Colonic mucosa (tissue), 4 donors: ENCODE measurements around the gene HSPB1. TPM values are rescaled to one million over a fixed set of nuclear protein-coding genes. Genes with fewer than 3 reads are reported as not detected.
"Not testable (repeated sequence)": the region's sequence is repeated elsewhere in the genome, so short reads cannot be mapped to it uniquely, and the experiment has no call there.

Experiments used
- DNase-seq: peaks from one replicate; pipeline ENCODE4 v3.0.0-alpha.2; 2020
- H3K27ac ChIP-seq: fragments of 200-600 bp; one replicate; pipeline ENCODE4 v1.8.0; 2021
- H3K27me3 ChIP-seq: fragments of 200-600 bp; one replicate; pipeline ENCODE4 v1.8.0; 2021
- H3K36me3 ChIP-seq: fragments of 200-600 bp; one replicate; pipeline ENCODE4 v1.8.0; 2021
- H3K4me1 ChIP-seq: fragments of 200-600 bp; one replicate; pipeline ENCODE4 v1.8.0; 2021; ENCODE audit warnings: mild to moderate bottlenecking
- H3K4me3 ChIP-seq: fragments of 200-600 bp; one replicate; pipeline ENCODE4 v1.8.0; 2021
- H3K9ac ChIP-seq, 2 donors: one replicate each; pipeline ENCODE4 v1.7.0; 2013; ENCODE audit warnings: control low read depth in 2 of 2, low read depth in 2 of 2, low read length in 2 of 2
- H3K9me3 ChIP-seq: fragments of 200-600 bp; one replicate; pipeline ENCODE4 v1.8.0; 2021
- CTCF ChIP-seq: fragments of 200-600 bp; IDR thresholded peaks from one replicate; pipeline ENCODE4 v1.8.0; 2022; ENCODE audit warnings: antibody characterized with exemption, mild to moderate bottlenecking
- intact Hi-C: fragments of 100-400 bp; cut with DNase I; formaldehyde crosslinking; loops from one replicate; pipeline ENCODE4 v1.14.1; 2022
- total RNA-seq, 2 donors: library from RNA; stranded (reverse); fragmentation: NEBNext Ultra II Directional in 1 of 2; extraction: Animal tissue kit (Norgen Biotek cat#: 25700) in 1 of 2; gene quantifications; one replicate each; pipeline ENCODE4 v1.2.1, GENCODE V29; 2021
- donor health status: healthy.
- donor health status: DM: no; HTN: no; CAD: no.
- donor health status: DM: no; HTN: no; CAD: no.

The HSPB1 gene
- total RNA-seq, 2 donors from 2014 or later, result 539 to 844 TPM

- peak; percentile 58 for DNase-seq
- no peak for TF ChIP-seq CTCF
- no peaks in the 10 kb centered on the region for H3K9me3 ChIP-seq
- H3K36me3 ChIP-seq, result no peaks in the 10 kb centered on the region
- H3K27ac ChIP-seq, result no peak overlapping the region
- H3K27me3 ChIP-seq, result no peaks in the 10 kb centered on the region
- no peaks in the 10 kb centered on the region for H3K4me1 ChIP-seq
- no peak overlapping the region for H3K9ac ChIP-seq
- intact Hi-C loops, result loop anchor here (2.0 kb wide), 1 partner anchor 20 kb away; no protein-coding TSS in a partner anchor
- no peak overlapping the region for H3K4me3 ChIP-seq
Observed at GRCh38 chr7:76310102-76310957, 7.9 kb downstream of the HSPB1 start.

- H3K27me3 ChIP-seq, DNase-seq, H3K27ac ChIP-seq, H3K4me1 ChIP-seq, H3K36me3 ChIP-seq, H3K9me3 ChIP-seq, H3K4me3 ChIP-seq, H3K9ac ChIP-seq: not testable (repeated sequence)
- intact Hi-C loops, result loop anchor here (2.0 kb wide), 1 partner anchor 21 kb away; no protein-coding TSS in a partner anchor
Observed at GRCh38 chr7:76311838-76312237, 9.4 kb downstream of the HSPB1 start.

GRCh38 chr7:76314042-76314721 is 11.7 kb downstream of the HSPB1 start:
- Histone ChIP-seq H3K36me3 (no peaks in the 10 kb centered on the region), H3K27ac (no peak overlapping the region), H3K27me3 (no peaks in the 10 kb centered on the region), H3K9me3 (no peaks in the 10 kb centered on the region), H3K9ac (no peak overlapping the region), H3K4me1 (no peaks in the 10 kb centered on the region), H3K4me3 (no peak overlapping the region)
- peak; percentile 100 for TF ChIP-seq CTCF
- peak; percentile 98 for DNase-seq
- intact Hi-C loops, result no loop called here

- not testable (repeated sequence) for H3K27ac ChIP-seq, H3K4me1 ChIP-seq, H3K9me3 ChIP-seq, DNase-seq, H3K4me3 ChIP-seq, H3K36me3 ChIP-seq, H3K9ac ChIP-seq, H3K27me3 ChIP-seq
- intact Hi-C loops, result loop anchor here (1.0 kb wide), 1 partner anchor 136 kb away; no protein-coding TSS in a partner anchor
Observed at GRCh38 chr7:76314740-76315139, 12.3 kb downstream of the HSPB1 start.

- Histone ChIP-seq H3K9ac (no peak overlapping the region), H3K9me3 (no peaks in the 10 kb centered on the region), H3K4me3 (no peak overlapping the region), H3K36me3 (no peaks in the 10 kb centered on the region), H3K27ac (no peak overlapping the region), H3K4me1 (no peaks in the 10 kb centered on the region), H3K27me3 (no peaks in the 10 kb centered on the region)
- intact Hi-C loops, result loop anchor here (1.0 kb wide), 1 partner anchor 137 kb away; no protein-coding TSS in a partner anchor
- DNase-seq, result peak; percentile 25
- TF ChIP-seq CTCF, result no peak
Observed at GRCh38 chr7:76315364-76315763, 12.9 kb downstream of the HSPB1 start.

- peak overlapping the region; percentile 61 to 86 for H3K9ac ChIP-seq
- intact Hi-C loops, result no loop called here
- peak overlapping the region; percentile 99 for H3K27ac ChIP-seq
- peak overlapping the region; percentile 78 for H3K4me3 ChIP-seq
- no peak for DNase-seq
- H3K4me1 ChIP-seq, result no peaks in the 10 kb centered on the region
- no peaks in the 10 kb centered on the region for H3K36me3 ChIP-seq
- no peak for TF ChIP-seq CTCF
- H3K9me3 ChIP-seq, result no peaks in the 10 kb centered on the region
- no peaks in the 10 kb centered on the region for H3K27me3 ChIP-seq
Observed at GRCh38 chr7:76316984-76317781, 14.7 kb downstream of the HSPB1 start.
